ENCODE data around the gene AMOT.

GRCh38 chrX:112841114-112841819 is 636 bp upstream of the AMOT start:
- TF ChIP-seq, protein P1, sequence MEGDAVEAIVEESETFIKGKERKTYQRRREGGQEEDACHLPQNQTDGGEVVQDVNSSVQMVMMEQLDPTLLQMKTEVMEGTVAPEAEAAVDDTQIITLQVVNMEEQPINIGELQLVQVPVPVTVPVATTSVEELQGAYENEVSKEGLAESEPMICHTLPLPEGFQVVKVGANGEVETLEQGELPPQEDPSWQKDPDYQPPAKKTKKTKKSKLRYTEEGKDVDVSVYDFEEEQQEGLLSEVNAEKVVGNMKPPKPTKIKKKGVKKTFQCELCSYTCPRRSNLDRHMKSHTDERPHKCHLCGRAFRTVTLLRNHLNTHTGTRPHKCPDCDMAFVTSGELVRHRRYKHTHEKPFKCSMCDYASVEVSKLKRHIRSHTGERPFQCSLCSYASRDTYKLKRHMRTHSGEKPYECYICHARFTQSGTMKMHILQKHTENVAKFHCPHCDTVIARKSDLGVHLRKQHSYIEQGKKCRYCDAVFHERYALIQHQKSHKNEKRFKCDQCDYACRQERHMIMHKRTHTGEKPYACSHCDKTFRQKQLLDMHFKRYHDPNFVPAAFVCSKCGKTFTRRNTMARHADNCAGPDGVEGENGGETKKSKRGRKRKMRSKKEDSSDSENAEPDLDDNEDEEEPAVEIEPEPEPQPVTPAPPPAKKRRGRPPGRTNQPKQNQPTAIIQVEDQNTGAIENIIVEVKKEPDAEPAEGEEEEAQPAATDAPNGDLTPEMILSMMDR (optimal IDR thresholded peaks at IDR 0.05 in 1 of 3, IDR thresholded peaks at IDR 0.05 in 1 of 3, conservative IDR thresholded peaks at IDR 0.05 in 1 of 3; ENCODE audit: extremely low read depth in 1 of 3, insufficient read depth in 2 of 3, low read length in 3 of 3): no peak
- TF ChIP-seq EZH2 (IDR thresholded peaks at IDR 0.05; ENCODE audit: low read length): no peak

Data from keratinocyte (primary cell).